Ammon's horn (tissue), 1 donor: Measurements from ENCODE around the gene PLA2G1B.
"Not testable (repeated sequence)": the region's sequence is repeated elsewhere in the genome, so short reads cannot be mapped to it uniquely, and the experiment has no call there.

ENCODE experiments used
- DNase-seq: peaks from one replicate; pipeline ENCODE4 v3.0.0-alpha.2; 2016; ENCODE audit warnings: low spot score

The PLA2G1B gene

GRCh38 chr12:120358412-120359100, 31.0 kb upstream of the PLA2G1B start:
- no peak for DNase-seq

GRCh38 chr12:120357104-120357503, 29.5 kb upstream of the PLA2G1B start:
- DNase-seq = no peak

- peak; percentile 91 for DNase-seq
These were observed 29.0 kb upstream of the PLA2G1B start for GRCh38 chr12:120356567-120357030.

- DNase-seq = no peak
These were observed 26.2 kb upstream of the PLA2G1B start for GRCh38 chr12:120353556-120354317.

GRCh38 chr12:120353136-120353535, 25.6 kb upstream of the PLA2G1B start:
- DNase-seq = no peak

- DNase-seq = no peak
These were observed 24.5 kb upstream of the PLA2G1B start for GRCh38 chr12:120352117-120352516.

GRCh38 chr12:120350576-120351350, 23.2 kb upstream of the PLA2G1B start:
- no peak for DNase-seq

GRCh38 chr12:120347766-120348165, 20.2 kb upstream of the PLA2G1B start:
- DNase-seq = no peak

GRCh38 chr12:120346681-120347080, 19.1 kb upstream of the PLA2G1B start:
- DNase-seq = no peak

GRCh38 chr12:120346031-120346430, 18.5 kb upstream of the PLA2G1B start:
- no peak for DNase-seq

GRCh38 chr12:120343692-120344091, 16.1 kb upstream of the PLA2G1B start:
- DNase-seq = no peak

GRCh38 chr12:120343039-120343537, 15.5 kb upstream of the PLA2G1B start:
- DNase-seq = no peak

- no peak for DNase-seq
These were observed 14.8 kb upstream of the PLA2G1B start for GRCh38 chr12:120342175-120343038.

GRCh38 chr12:120339256-120339655, 11.7 kb upstream of the PLA2G1B start:
- DNase-seq = no peak

GRCh38 chr12:120337730-120338129, 10.2 kb upstream of the PLA2G1B start:
- no peak for DNase-seq

GRCh38 chr12:120336392-120336791, 8.8 kb upstream of the PLA2G1B start:
- DNase-seq = not testable (repeated sequence)

GRCh38 chr12:120335447-120335846, 7.9 kb upstream of the PLA2G1B start:
- not testable (repeated sequence) for DNase-seq

GRCh38 chr12:120332523-120332922, 4.9 kb upstream of the PLA2G1B start:
- DNase-seq = no peak

- DNase-seq = no peak
These were observed 4.5 kb upstream of the PLA2G1B start for GRCh38 chr12:120332041-120332440.

- DNase-seq = no peak
These were observed 3.8 kb upstream of the PLA2G1B start for GRCh38 chr12:120331390-120331789.

- DNase-seq = no peak
These were observed 649 bp upstream of the PLA2G1B start for GRCh38 chr12:120328228-120328627.
